Left lung (tissue), 10 donors: ENCODE measurements around the gene SLC22A23. TPM values are rescaled to one million over a fixed set of nuclear protein-coding genes. Genes with fewer than 3 reads are reported as not detected.
A peak's percentile ranks its signal among the peaks of the same experiment; 100 is the strongest.

Experiments
- ATAC-seq: fragments of 200-7000 bp; cut with Tn5 transposase; one replicate; pipeline ENCODE4 v1.9.1; 2020; ENCODE audit warnings: moderate library complexity
- DNase-seq, 4 donors: peaks; one replicate each; pipeline ENCODE4 v3.0.0-alpha.2; 2013 to 2020
- H3K27ac ChIP-seq, 2 donors: fragments of 200-600 bp; sonication (generic) in 1 of 2; one replicate each; pipeline versions ENCODE4 v1.5.0 to v1.8.0; 2020 to 2021
- H3K27me3 ChIP-seq, 2 donors: fragments of 200-600 bp; sonication (generic) in 1 of 2; one replicate each; pipeline versions ENCODE4 v1.5.0 to v1.8.0; 2020 to 2021
- H3K36me3 ChIP-seq, 2 donors: fragments of 200-600 bp; sonication (generic) in 1 of 2; one replicate each; pipeline versions ENCODE4 v1.5.0 to v1.8.0; 2020 to 2021
- H3K4me1 ChIP-seq, 2 donors: fragments of 200-600 bp; one replicate each; pipeline ENCODE4 v1.8.0; 2021
- H3K4me3 ChIP-seq, 2 donors: fragments of 200-600 bp; sonication (generic) in 1 of 2; one replicate each; pipeline versions ENCODE4 v1.5.0 to v1.8.0; 2020 to 2021; ENCODE audit warnings: mild to moderate bottlenecking in 1 of 2
- H3K9me3 ChIP-seq, 2 donors: fragments of 200-600 bp; sonication (generic) in 1 of 2; one replicate each; pipeline versions ENCODE4 v1.5.0 to v1.8.0; 2020 to 2021
- intact Hi-C, 2 donors: fragments of 100-400 bp; cut with DNase I; formaldehyde crosslinking; loops; one replicate each; pipeline versions ENCODE4 v1.11.2 to v1.14.2; 2022
- polyA plus RNA-seq, 6 donors: library from polyadenylated mRNA; unstranded; fragments of 120-200 nt; gene quantifications; one replicate each; pipeline ENCODE4 v1.2.1, GENCODE V29; 2013; ENCODE audit not compliant: insufficient read length in 6 of 6
- total RNA-seq, 2 donors: library from RNA; stranded (reverse); fragmentation: NEBNext Ultra II Directional; extraction: Animal tissue kit (Norgen Biotek cat#: 25700); gene quantifications; one replicate each; pipeline ENCODE4 v1.2.1, GENCODE V29; 2021
- TF ChIP-seq, protein P1 (sequence below), 2 donors: fragments of 200-600 bp; sonication (generic) in 1 of 2; IDR thresholded peaks; one replicate each; pipeline versions ENCODE4 v1.5.0 to v1.8.0; 2021; ENCODE audit warnings: antibody characterized with exemption in 2 of 2
- donor health status: DM: no; HTN: yes; CAD: no.
- donor health status: DM: no; HTN: no; CAD: no.

The SLC22A23 gene
- total and polyA plus RNA-seq, 8 donors, result 19.7 to 31.2 (median 23.9) TPM

GRCh38 chr6:3323148-3323547 lies 133.7 kb downstream of the SLC22A23 start:
- Histone ChIP-seq H3K4me3 (no peak overlapping the region), H3K9me3 (no peaks in the 10 kb centered on the region), H3K4me1 (peaks cover 9 to 16% of the 10 kb centered on the region in 2 donors), H3K36me3 (no peaks in the 10 kb centered on the region), H3K27me3 (no peaks in the 10 kb centered on the region), H3K27ac (peak overlapping the region; percentile 73 to 79)
- TF ChIP-seq, protein P1, sequence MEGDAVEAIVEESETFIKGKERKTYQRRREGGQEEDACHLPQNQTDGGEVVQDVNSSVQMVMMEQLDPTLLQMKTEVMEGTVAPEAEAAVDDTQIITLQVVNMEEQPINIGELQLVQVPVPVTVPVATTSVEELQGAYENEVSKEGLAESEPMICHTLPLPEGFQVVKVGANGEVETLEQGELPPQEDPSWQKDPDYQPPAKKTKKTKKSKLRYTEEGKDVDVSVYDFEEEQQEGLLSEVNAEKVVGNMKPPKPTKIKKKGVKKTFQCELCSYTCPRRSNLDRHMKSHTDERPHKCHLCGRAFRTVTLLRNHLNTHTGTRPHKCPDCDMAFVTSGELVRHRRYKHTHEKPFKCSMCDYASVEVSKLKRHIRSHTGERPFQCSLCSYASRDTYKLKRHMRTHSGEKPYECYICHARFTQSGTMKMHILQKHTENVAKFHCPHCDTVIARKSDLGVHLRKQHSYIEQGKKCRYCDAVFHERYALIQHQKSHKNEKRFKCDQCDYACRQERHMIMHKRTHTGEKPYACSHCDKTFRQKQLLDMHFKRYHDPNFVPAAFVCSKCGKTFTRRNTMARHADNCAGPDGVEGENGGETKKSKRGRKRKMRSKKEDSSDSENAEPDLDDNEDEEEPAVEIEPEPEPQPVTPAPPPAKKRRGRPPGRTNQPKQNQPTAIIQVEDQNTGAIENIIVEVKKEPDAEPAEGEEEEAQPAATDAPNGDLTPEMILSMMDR (IDR thresholded peaks at IDR 0.05), result no peak
- ATAC-seq, result no peak
- DNase-seq, result no peak
- intact Hi-C loops, result no loop called here

GRCh38 chr6:3322366-3322890 lies 134.4 kb downstream of the SLC22A23 start:
- no peak for DNase-seq

GRCh38 chr6:3321875-3322274 lies 135.0 kb downstream of the SLC22A23 start:
- Histone ChIP-seq H3K36me3 (no peaks in the 10 kb centered on the region), H3K27ac (no peak overlapping the region), H3K4me1 (peaks cover 9 to 18% of the 10 kb centered on the region in 2 donors), H3K9me3 (no peaks in the 10 kb centered on the region), H3K27me3 (no peaks in the 10 kb centered on the region), H3K4me3 (no peak overlapping the region)
- intact Hi-C loops, result no loop called here
- DNase-seq, result no peak
- TF ChIP-seq, protein P1 (IDR thresholded peaks at IDR 0.05), result no peak
- ATAC-seq, result no peak

More at GRCh38 chr6:3322366-3322890, 134.4 kb downstream of the SLC22A23 start:
- intact Hi-C loops, result no loop called here
- Histone ChIP-seq H3K27ac (no peak overlapping the region), H3K4me1 (peaks cover 9 to 18% of the 10 kb centered on the region in 2 donors), H3K9me3 (no peaks in the 10 kb centered on the region), H3K4me3 (no peak overlapping the region), H3K27me3 (no peaks in the 10 kb centered on the region), H3K36me3 (no peaks in the 10 kb centered on the region)
- TF ChIP-seq, protein P1 (IDR thresholded peaks at IDR 0.05), result no peak
- no peak for ATAC-seq

GRCh38 chr6:3321042-3321441 lies 135.8 kb downstream of the SLC22A23 start:
- TF ChIP-seq, protein P1 (IDR thresholded peaks at IDR 0.05), result no peak
- Histone ChIP-seq H3K27ac (no peak overlapping the region), H3K36me3 (peaks cover 0 to 4% of the 10 kb centered on the region in 2 donors), H3K4me3 (no peak overlapping the region), H3K27me3 (no peaks in the 10 kb centered on the region), H3K9me3 (no peaks in the 10 kb centered on the region), H3K4me1 (peaks cover 9 to 18% of the 10 kb centered on the region in 2 donors)
- ATAC-seq (no peak), DNase-seq (no peak)
- intact Hi-C loops, result no loop called here

- TF ChIP-seq, protein P1 (IDR thresholded peaks at IDR 0.05), result no peak
- Histone ChIP-seq H3K27me3 (no peaks in the 10 kb centered on the region), H3K4me1 (peaks cover 8 to 12% of the 10 kb centered on the region in 2 donors), H3K36me3 (peaks cover 0 to 6% of the 10 kb centered on the region in 2 donors), H3K27ac (no peak overlapping the region), H3K9me3 (no peaks in the 10 kb centered on the region), H3K4me3 (no peak overlapping the region)
- DNase-seq (no peak), ATAC-seq (no peak)
- intact Hi-C loops, result no loop called here
Observed at GRCh38 chr6:3320238-3320811, 136.5 kb downstream of the SLC22A23 start.
